Stimulated activated CD4-positive, alpha-beta T cell treated with anti-CD3 and anti-CD28 coated beads, Interleukin-15, amount 100 ng/mL, for 24 hours (primary cell): Measurements from ENCODE around the gene NTM.
"Not testable (repeated sequence)": the region's sequence is repeated elsewhere in the genome, so short reads cannot be mapped to it uniquely, and the experiment has no call there.

Source experiments
- DNase-seq: peaks from one replicate; pipeline ENCODE4 v3.0.0-alpha.2; 2020

Gene NTM

GRCh38 chr11:132042296-132042695, 671.9 kb downstream of the NTM start:
- no peak for DNase-seq

- no peak for DNase-seq
Measured at GRCh38 chr11:132043714-132044113, 673.3 kb downstream of the NTM start.

- no peak for DNase-seq
Measured at GRCh38 chr11:132045107-132045506, 674.7 kb downstream of the NTM start.

GRCh38 chr11:132046288-132046865, 676.0 kb downstream of the NTM start:
- DNase-seq, result no peak

GRCh38 chr11:132047167-132047566, 676.8 kb downstream of the NTM start:
- no peak for DNase-seq

GRCh38 chr11:132048040-132048439, 677.6 kb downstream of the NTM start:
- DNase-seq, result no peak

- DNase-seq, result no peak
Measured at GRCh38 chr11:132049205-132049604, 678.8 kb downstream of the NTM start.

GRCh38 chr11:132050049-132050448, 679.6 kb downstream of the NTM start:
- DNase-seq, result no peak

GRCh38 chr11:132050577-132051165, 680.3 kb downstream of the NTM start:
- no peak for DNase-seq

GRCh38 chr11:132051704-132052103, 681.3 kb downstream of the NTM start:
- DNase-seq, result no peak

GRCh38 chr11:132052342-132052741, 681.9 kb downstream of the NTM start:
- no peak for DNase-seq

GRCh38 chr11:132052904-132053303, 682.5 kb downstream of the NTM start:
- DNase-seq, result no peak

- DNase-seq, result no peak
Measured at GRCh38 chr11:132054822-132055221, 684.4 kb downstream of the NTM start.

GRCh38 chr11:132055296-132055695, 684.9 kb downstream of the NTM start:
- no peak for DNase-seq

GRCh38 chr11:132056689-132057088, 686.3 kb downstream of the NTM start:
- no peak for DNase-seq

GRCh38 chr11:132057266-132057665, 686.9 kb downstream of the NTM start:
- DNase-seq, result no peak

GRCh38 chr11:132058211-132058772, 687.9 kb downstream of the NTM start:
- DNase-seq, result no peak

GRCh38 chr11:132060567-132060966, 690.2 kb downstream of the NTM start:
- no peak for DNase-seq

GRCh38 chr11:132062031-132062430, 691.6 kb downstream of the NTM start:
- no peak for DNase-seq

- DNase-seq, result no peak
Measured at GRCh38 chr11:132062541-132062940, 692.1 kb downstream of the NTM start.

- no peak for DNase-seq
Measured at GRCh38 chr11:132064987-132065620, 694.7 kb downstream of the NTM start.

- DNase-seq, result no peak
Measured at GRCh38 chr11:132068556-132068955, 698.1 kb downstream of the NTM start.

- DNase-seq, result not testable (repeated sequence)
Measured at GRCh38 chr11:132069593-132069992, 699.2 kb downstream of the NTM start.

- DNase-seq, result not testable (repeated sequence)
Measured at GRCh38 chr11:132070907-132071306, 700.5 kb downstream of the NTM start.
